Measurements from ENCODE around the gene CAMSAP2. TPM values are rescaled to one million over a fixed set of nuclear protein-coding genes. Genes with fewer than 3 reads are reported as not detected.

The CAMSAP2 gene
- polyA plus RNA-seq, 1 of the 3 experiments (the other 2 are of a cell fraction), result 5.5 TPM

GRCh38 chr1:200891774-200892157 lies 153.1 kb downstream of the CAMSAP2 start (continued):
- no peak for TF ChIP-seq USF1 (IDR thresholded peaks at IDR 0.05; ENCODE audit: borderline replicate concordance, low read depth)
- no peak for TF ChIP-seq PBX3 (IDR thresholded peaks at IDR 0.05)
- no peak for TF ChIP-seq NFIC (IDR thresholded peaks at IDR 0.05; ENCODE audit: borderline replicate concordance)
- no peak for TF ChIP-seq USF2 (IDR thresholded peaks at IDR 0.05; ENCODE audit: borderline replicate concordance, low read depth, low read length)
- TF ChIP-seq RXRA (IDR thresholded peaks at IDR 0.05; ENCODE audit: borderline replicate concordance, low read depth), result no peak
- TF ChIP-seq CHD2 (IDR thresholded peaks at IDR 0.05; ENCODE audit: low read length, partially characterized antibody), result no peak
- TF ChIP-seq GABPA (IDR thresholded peaks at IDR 0.05; ENCODE audit: low read depth), result no peak
- TF ChIP-seq ZBTB33 (IDR thresholded peaks at IDR 0.05; ENCODE audit: borderline replicate concordance, low read depth), result no peak

- no peaks in the 10 kb centered on the region for H4K20me1 ChIP-seq (ENCODE audit: insufficient read depth)
- no peak for TF ChIP-seq JUND (IDR thresholded peaks at IDR 0.05)
- no peak for TF ChIP-seq FOXM1 (IDR thresholded peaks at IDR 0.05; ENCODE audit: low read depth)
- no peak for TF ChIP-seq USF1 (IDR thresholded peaks at IDR 0.05; ENCODE audit: borderline replicate concordance, low read depth)
- TF ChIP-seq USF2 (IDR thresholded peaks at IDR 0.05; ENCODE audit: borderline replicate concordance, low read depth, low read length), result no peak
- no peak for TF ChIP-seq PBX3 (IDR thresholded peaks at IDR 0.05)
- no peak for TF ChIP-seq TAF1 (IDR thresholded peaks at IDR 0.05; ENCODE audit: borderline replicate concordance, low read depth, low read length)
- TF ChIP-seq FOXJ3 (CRISPR knock-in tag; IDR thresholded peaks at IDR 0.05), result no peak
- no peak for TF ChIP-seq RAD21 (IDR thresholded peaks at IDR 0.05; ENCODE audit: low read length)
- TF ChIP-seq CHD2 (IDR thresholded peaks at IDR 0.05; ENCODE audit: low read length, partially characterized antibody), result no peak
- no peak for TF ChIP-seq MAX (IDR thresholded peaks at IDR 0.05; ENCODE audit: low read depth)
- no peak for TF ChIP-seq CTCF (IDR thresholded peaks at IDR 0.05)
- H3K27me3 ChIP-seq (ENCODE audit: insufficient read depth), result no peaks in the 10 kb centered on the region
- DNase-seq, result no peak
- no peaks in the 10 kb centered on the region for H3F3A ChIP-seq (replicated peaks; ENCODE audit: insufficient read depth)
- CTCF ChIA-PET, result interaction anchor here (2.1 kb wide), 1 partner anchor 25 kb away, joined by 5 read pairs; no protein-coding TSS in a partner anchor
- no peaks in the 10 kb centered on the region for H3K9me2 ChIP-seq
- H3K27ac ChIP-seq (ENCODE audit: low read depth in 2 of 2, low read length in 1 of 2), result no peak overlapping the region
- H3K9ac ChIP-seq, result no peak overlapping the region
- H3K36me3 ChIP-seq (replicated peaks in 1 of 2; ENCODE audit: control insufficient read depth in 1 of 2, insufficient read depth in 2 of 2, low read length in 1 of 2), result no peaks in the 10 kb centered on the region
- H2AFZ ChIP-seq (ENCODE audit: low read depth), result no peak overlapping the region
- H3K4me3 ChIP-seq (ENCODE audit: low read depth in 2 of 2, low read length in 1 of 2), result no peak overlapping the region
- H3K4me1 ChIP-seq (ENCODE audit: control insufficient read depth in 1 of 2, insufficient read depth in 2 of 2, low read depth in 1 of 2, low read length in 1 of 2), result peaks cover 0 to 3% of the 10 kb centered on the region in 2 experiments; a peak in 1 of 4 replicates
- WGBS (ENCODE audit: low lambda C conversion rate), result 78% methylated on average over 3 of the region's 4 CpGs
- H3K79me2 ChIP-seq (ENCODE audit: insufficient read depth), result no peaks in the 10 kb centered on the region
- no peaks in the 10 kb centered on the region for H3K9me3 ChIP-seq
- POLR2A ChIA-PET, result no interaction called here
- H3K4me2 ChIP-seq, result no peak overlapping the region
These were observed 153.9 kb downstream of the CAMSAP2 start for GRCh38 chr1:200892546-200892945.
